GM19043 (cell line): ENCODE results near the gene PRAME.
"Not testable (repeated sequence)": the region's sequence is repeated elsewhere in the genome, so short reads cannot be mapped to it uniquely, and the experiment has no call there.

Source experiments
- ATAC-seq: cut with Tn5 transposase; IDR thresholded peaks from one replicate; pipeline ENCODE4 v1.9.1; 2021; ENCODE audit warnings: low read depth; ENCODE audit not compliant: unreplicated experiment

Gene PRAME

GRCh38 chr22:22558972-22559603 lies at the start of gene PRAME:
PRAME (minus strand) TSS chr22:22559265; CDS start chr22:22556832, 2,433 bp downstream.
- ATAC-seq = no peak

- not testable (repeated sequence) for ATAC-seq
These were observed 49.0 kb upstream of the PRAME start for GRCh38 chr22:22608022-22608421.

GRCh38 chr22:22605074-22605404 lies 46.0 kb upstream of the PRAME start:
- ATAC-seq = no peak

- ATAC-seq = no peak
These were observed 45.4 kb upstream of the PRAME start for GRCh38 chr22:22604326-22605073.

- no peak for ATAC-seq
These were observed 44.4 kb upstream of the PRAME start for GRCh38 chr22:22603470-22603947.

GRCh38 chr22:22600531-22601261 lies 41.6 kb upstream of the PRAME start:
- no peak for ATAC-seq

- ATAC-seq = no peak
These were observed 40.2 kb upstream of the PRAME start for GRCh38 chr22:22599248-22599647.

GRCh38 chr22:22598144-22598543 lies 39.1 kb upstream of the PRAME start:
- no peak for ATAC-seq

GRCh38 chr22:22595001-22595835 lies 36.2 kb upstream of the PRAME start:
- ATAC-seq = no peak

GRCh38 chr22:22593964-22594656 lies 35.0 kb upstream of the PRAME start:
- ATAC-seq = no peak

GRCh38 chr22:22593250-22593649 lies 34.2 kb upstream of the PRAME start:
- ATAC-seq = no peak

- no peak for ATAC-seq
These were observed 32.6 kb upstream of the PRAME start for GRCh38 chr22:22591348-22592299.

GRCh38 chr22:22590136-22590891 lies 31.2 kb upstream of the PRAME start:
- ATAC-seq = no peak

- no peak for ATAC-seq
These were observed 29.6 kb upstream of the PRAME start for GRCh38 chr22:22588485-22589164.

- ATAC-seq = no peak
These were observed 28.6 kb upstream of the PRAME start for GRCh38 chr22:22587577-22588188.

- no peak for ATAC-seq
These were observed 25.7 kb upstream of the PRAME start for GRCh38 chr22:22584722-22585121.

- ATAC-seq = no peak
These were observed 24.0 kb upstream of the PRAME start for GRCh38 chr22:22583030-22583429.
